NCI-H82 treated with DMSO at 0.1 percent for 48 hours (cell line): ENCODE data around the gene GSTM3.
"Not testable (repeated sequence)": the region's sequence is repeated elsewhere in the genome, so short reads cannot be mapped to it uniquely, and the experiment has no call there.

Experiments
- DNase-seq: peaks from one replicate; lab custom pipeline; 2025; ENCODE audit not compliant: unreplicated experiment; lab: John Stamatoyannopoulos, UW

Gene GSTM3

DNA sequence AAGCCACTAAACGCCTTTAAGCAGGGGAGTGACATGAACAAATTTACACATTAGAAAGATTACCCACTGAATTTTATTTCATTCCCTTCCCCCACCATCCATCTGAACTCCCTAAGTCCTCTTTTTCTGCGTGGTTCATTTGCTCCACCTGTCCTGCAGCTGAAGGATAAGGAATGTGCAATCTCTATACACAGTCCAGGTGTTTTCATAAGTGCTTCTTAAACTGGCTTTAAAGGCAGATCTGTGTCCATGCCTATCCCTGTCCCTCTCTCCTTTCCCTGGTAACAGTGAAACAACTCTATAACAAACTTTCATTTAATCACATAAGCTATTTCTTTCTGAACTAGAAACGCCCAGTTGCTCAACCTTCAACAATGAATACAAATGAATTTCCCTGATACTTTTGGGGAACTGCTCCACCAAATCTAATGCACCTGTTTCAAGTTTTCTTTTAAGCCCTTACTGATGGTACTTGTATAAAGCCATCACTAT, 8.4 kb downstream of the GSTM3 start:
- DNase-seq, result no peak

- DNase-seq, result no peak
Observed at GRCh38 chr1:109730666-109731065, 10.2 kb downstream of the GSTM3 start.

GRCh38 chr1:109728870-109729269, 12.0 kb downstream of the GSTM3 start:
- no peak for DNase-seq

DNA sequence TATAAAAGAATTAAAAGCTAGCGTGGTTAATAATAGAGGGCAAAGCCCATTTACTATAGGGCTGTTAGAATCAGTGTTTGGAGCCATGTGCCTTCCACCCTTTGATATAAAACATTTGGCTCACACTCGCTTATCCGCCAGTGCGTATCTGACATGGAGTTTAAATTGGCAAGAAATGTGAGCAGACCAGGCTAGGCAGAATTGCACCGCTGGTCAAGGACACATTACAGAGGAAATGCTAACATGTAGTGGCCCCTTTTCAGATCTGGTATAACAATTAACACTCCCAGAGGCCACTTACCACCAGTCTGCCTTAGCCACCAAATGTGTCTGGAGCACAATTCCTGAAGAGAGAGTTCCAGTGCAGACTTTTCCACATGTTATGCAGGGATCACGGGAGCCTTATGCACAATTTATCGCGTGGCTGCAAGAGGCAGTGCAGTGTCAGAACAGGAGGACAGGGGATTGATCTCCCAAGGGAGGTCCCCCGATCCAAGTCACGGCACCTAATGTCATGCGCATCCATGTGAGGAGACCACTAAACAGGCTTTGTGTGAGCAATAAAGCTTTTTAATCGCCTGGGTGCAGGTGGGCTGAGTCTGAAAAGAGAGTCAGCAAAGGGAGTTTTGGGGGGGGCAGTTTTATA, 14.0 kb downstream of the GSTM3 start:
- DNase-seq, result no peak

- no peak for DNase-seq
Observed at GRCh38 chr1:109726007-109726406, 14.8 kb downstream of the GSTM3 start.

DNA sequence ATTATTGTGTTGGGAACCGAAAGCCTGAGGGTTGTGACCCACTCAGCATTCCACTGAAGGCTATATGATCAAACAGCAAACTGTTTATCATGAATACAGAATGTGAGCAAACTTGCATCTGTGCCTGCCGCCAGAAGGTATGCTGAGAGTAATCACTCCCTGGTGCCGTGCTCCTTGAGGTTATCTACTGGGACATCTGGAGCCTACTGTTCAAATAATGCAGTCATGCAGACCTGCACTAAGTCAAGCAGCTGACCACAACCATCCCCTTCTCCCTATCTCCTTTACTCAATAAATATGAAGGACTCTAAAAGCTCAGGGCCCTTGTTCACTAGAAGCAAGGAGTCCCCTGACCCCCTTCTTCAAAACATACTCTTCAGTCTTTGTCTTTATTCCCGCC, 15.3 kb downstream of the GSTM3 start:
- DNase-seq, result no peak

GRCh38 chr1:109724933-109725332, 15.9 kb downstream of the GSTM3 start:
- no peak for DNase-seq

DNA sequence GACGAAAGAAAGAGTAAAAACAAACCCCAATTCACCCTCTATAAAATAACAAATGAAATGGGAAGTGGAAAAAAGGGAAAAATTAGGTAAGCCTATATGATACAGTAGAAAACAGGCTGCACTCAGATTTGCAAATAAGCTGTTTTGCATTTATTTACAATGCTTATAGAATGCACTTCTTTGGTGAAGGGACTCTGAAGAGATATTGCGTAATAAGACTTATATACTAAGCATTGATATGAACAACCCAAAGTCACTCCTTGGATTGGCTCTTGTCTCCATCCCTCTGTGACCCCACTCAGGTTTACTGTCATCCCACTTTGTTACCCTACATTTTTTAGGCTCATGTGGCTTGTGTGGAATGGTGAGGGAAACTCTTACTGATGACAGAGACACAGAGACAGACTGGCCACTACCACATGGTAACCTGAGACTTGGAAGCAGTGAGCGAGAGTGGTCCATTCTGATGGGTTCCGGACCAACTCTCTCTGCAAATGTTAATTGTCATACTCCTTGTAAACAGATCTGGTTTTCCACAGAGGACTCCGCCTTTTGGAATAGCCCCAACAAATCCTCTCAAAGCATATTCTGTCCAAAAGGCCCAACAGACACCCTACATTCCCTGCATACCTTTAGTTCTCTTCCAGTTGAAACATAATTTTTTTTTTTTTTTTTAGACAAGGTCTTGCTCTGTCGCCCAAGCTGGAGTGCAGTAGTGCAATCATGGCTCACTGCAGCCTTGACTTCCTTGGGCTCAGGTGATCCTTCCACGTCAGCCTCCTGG, 17.7 kb downstream of the GSTM3 start:
- no peak for DNase-seq

- no peak for DNase-seq
Observed at GRCh38 chr1:109721971-109722370, 18.9 kb downstream of the GSTM3 start.

GRCh38 chr1:109721042-109721441, 19.8 kb downstream of the GSTM3 start:
- DNase-seq, result no peak

DNA sequence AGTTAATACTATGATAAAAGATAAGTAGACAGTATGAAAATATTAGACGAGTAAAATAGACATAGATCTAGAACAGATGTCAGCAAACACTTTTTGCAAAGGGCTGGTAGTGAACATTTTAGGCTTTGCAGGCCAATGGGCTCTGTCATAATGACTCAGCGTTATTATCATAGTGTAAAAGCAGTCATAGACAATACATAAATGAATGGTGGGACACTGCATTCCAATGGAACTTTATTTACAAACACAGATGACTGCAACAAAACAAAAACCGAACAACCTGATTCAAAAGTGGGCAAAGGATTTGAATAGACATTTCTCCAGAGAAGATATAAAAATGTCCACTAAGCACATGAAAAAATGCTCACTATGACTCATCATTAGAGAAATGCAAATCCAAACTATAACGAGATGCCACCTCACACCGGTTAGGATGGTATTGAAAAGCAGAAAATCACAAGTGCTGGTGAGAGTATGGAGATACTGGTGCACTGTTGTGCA, 21.5 kb downstream of the GSTM3 start:
- DNase-seq, result no peak

- no peak for DNase-seq
Observed at GRCh38 chr1:109718495-109718894, 22.3 kb downstream of the GSTM3 start.

- no peak for DNase-seq
Observed at GRCh38 chr1:109717729-109718128, 23.1 kb downstream of the GSTM3 start.

DNA sequence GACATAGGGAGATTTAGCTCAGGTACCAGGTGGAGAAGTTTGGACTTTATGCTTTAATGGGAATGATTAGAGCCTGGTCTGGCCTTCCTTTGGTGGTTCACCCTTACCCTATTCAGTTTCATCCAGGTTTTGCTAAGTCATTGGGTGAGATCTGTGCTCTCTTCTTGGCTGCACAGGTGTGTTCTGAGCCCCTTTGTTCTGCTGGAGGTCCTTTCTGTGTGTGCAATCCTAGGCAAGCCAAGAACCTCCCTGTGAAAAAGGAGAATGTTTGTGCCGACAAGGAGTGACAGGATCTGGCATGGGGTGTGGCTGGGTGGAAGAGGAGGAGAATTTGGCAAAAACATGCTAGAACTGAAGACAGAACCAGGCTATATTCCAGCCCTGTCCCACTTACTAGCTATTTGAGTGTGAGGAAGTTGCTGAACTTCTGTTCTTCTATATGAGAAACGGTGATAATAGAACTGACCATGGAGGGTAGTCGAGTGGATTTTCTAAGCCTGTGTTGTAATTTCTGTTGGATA, 24.2 kb downstream of the GSTM3 start:
- DNase-seq, result no peak

GRCh38 chr1:109716121-109716520, 24.7 kb downstream of the GSTM3 start:
- DNase-seq, result no peak

- no peak for DNase-seq
Observed at GRCh38 chr1:109714661-109715372, 26.0 kb downstream of the GSTM3 start.

- no peak for DNase-seq
Observed at GRCh38 chr1:109713636-109714035, 27.2 kb downstream of the GSTM3 start.

DNA sequence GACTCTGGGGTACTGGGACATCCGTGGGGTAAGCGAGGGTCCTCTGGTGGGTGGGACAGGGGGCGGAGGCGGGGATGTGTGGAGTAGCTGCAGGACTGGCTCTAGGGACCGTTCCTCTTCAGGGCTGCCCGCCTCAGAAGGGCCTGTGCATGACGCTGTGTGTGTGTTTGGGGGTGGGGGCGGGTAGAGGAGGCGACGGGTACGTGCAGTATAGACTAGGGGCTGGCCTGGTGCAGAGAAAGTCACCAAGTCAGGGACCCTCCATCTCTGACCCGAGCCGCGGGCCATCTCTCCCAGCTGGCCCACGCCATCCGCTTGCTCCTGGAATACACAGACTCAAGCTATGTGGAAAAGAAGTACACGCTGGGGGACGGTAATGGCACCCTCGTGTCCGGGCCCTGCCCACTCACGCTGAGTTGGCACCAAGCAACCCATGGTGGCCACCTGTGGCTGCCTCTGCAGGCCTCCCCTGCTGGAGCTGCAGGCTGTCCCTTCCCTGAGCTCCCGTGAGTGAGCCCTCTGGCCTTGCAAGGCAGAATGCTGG, 28.4 kb downstream of the GSTM3 start:
- DNase-seq, result no peak

DNA sequence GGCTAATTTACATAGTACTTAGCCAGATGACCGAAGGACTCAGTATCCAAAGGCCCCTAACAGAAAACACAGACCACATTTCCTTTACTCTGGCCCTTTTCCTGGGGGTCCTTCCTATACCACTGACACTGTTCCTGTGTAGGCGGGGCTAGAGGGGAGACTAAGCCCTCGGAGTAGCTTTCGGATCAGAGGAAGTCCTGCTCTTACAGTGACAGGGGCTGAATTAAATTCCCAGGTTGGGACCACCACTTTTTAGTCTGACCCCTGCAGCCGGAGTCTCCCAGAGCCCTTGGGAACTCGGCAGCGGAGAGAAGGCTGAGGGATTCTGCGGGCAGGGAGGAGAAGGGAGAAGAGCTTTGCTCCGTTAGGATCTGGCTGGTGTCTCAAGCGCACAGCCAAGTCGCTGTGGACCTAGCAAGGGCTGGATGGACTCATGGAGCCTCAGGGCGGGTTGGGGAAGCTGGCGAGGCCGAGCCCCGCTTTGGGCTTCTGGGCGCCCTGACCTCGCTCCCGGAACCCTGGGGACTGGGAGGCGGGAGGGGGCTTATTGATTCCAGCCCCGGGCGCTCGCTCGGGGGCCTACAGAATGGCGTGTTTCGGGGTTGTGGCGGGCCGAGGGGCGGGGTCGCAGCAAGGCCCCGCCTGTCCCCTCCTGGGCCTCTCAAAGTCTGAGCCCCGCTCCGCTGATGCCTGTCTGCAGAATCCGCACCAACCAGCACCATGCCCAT, 29.1 kb downstream of the GSTM3 start, which contains the start of gene GSTM5:
TSS of gene GSTM5 (plus strand) at position 659 of the 728 bp plus-strand sequence. CDS start at position 721, 62 bp downstream.
- not testable (repeated sequence) for DNase-seq

GRCh38 chr1:109709822-109710221, 31.0 kb downstream of the GSTM3 start:
- not testable (repeated sequence) for DNase-seq
